Activated T-cell treated with anti-CD3 and anti-CD28 coated beads for 4 hours (primary cell): ENCODE results near the gene LRRFIP1.

Experiments used
- DNase-seq: peaks from one replicate; pipeline ENCODE4 v3.0.0-alpha.2; 2020

Gene LRRFIP1

GRCh38 chr2:237642038-237642734, 14.8 kb downstream of the LRRFIP1 start:
- DNase-seq = no peak

GRCh38 chr2:237643066-237643465, 15.7 kb downstream of the LRRFIP1 start:
- no peak for DNase-seq

- DNase-seq = no peak
Observed at GRCh38 chr2:237643582-237644380, 16.4 kb downstream of the LRRFIP1 start.

GRCh38 chr2:237644381-237644703, 17.0 kb downstream of the LRRFIP1 start:
- DNase-seq = no peak

GRCh38 chr2:237645261-237645660, 17.9 kb downstream of the LRRFIP1 start:
- DNase-seq = no peak

GRCh38 chr2:237647176-237648015, 20.0 kb downstream of the LRRFIP1 start:
- no peak for DNase-seq

GRCh38 chr2:237648016-237648381, 20.6 kb downstream of the LRRFIP1 start:
- DNase-seq = no peak

- DNase-seq = no peak
Observed at GRCh38 chr2:237649541-237650454, 22.4 kb downstream of the LRRFIP1 start.

- DNase-seq = no peak
Observed at GRCh38 chr2:237650455-237650850, 23.1 kb downstream of the LRRFIP1 start.

GRCh38 chr2:237651761-237652160, 24.4 kb downstream of the LRRFIP1 start:
- no peak for DNase-seq

- DNase-seq = no peak
Observed at GRCh38 chr2:237652181-237652580, 24.8 kb downstream of the LRRFIP1 start.

- no peak for DNase-seq
Observed at GRCh38 chr2:237652854-237653253, 25.5 kb downstream of the LRRFIP1 start.

GRCh38 chr2:237653776-237654558, 26.6 kb downstream of the LRRFIP1 start:
- no peak for DNase-seq

GRCh38 chr2:237657063-237657462, 29.7 kb downstream of the LRRFIP1 start:
- DNase-seq = no peak

GRCh38 chr2:237660381-237660900, 33.1 kb downstream of the LRRFIP1 start:
- no peak for DNase-seq

- DNase-seq = no peak
Observed at GRCh38 chr2:237661270-237661669, 33.9 kb downstream of the LRRFIP1 start.

GRCh38 chr2:237661799-237662328, 34.5 kb downstream of the LRRFIP1 start:
- DNase-seq = no peak

- DNase-seq = peak; percentile 11
Observed at GRCh38 chr2:237662671-237663093, 35.3 kb downstream of the LRRFIP1 start.

- no peak for DNase-seq
Observed at GRCh38 chr2:237663517-237664110, 36.2 kb downstream of the LRRFIP1 start.

GRCh38 chr2:237664151-237664550, 36.8 kb downstream of the LRRFIP1 start:
- no peak for DNase-seq

- DNase-seq = no peak
Observed at GRCh38 chr2:237665713-237666143, 38.3 kb downstream of the LRRFIP1 start.
